IPS-20b (cell line): Measurements from ENCODE around the gene POMP.

Source experiments
- H3K27ac ChIP-seq: one replicate; pipeline ENCODE4 v1.5.1; 2013; ENCODE audit warnings: low read length
- H3K27me3 ChIP-seq: 2 replicates; pipeline ENCODE4 v1.6.1; 2013; ENCODE audit warnings: mild to moderate bottlenecking, low read length, inconsistent platforms; ENCODE audit not compliant: insufficient read depth
- H3K36me3 ChIP-seq: 2 replicates; pipeline ENCODE4 v1.6.1; 2013; ENCODE audit warnings: low read depth, mild to moderate bottlenecking, inconsistent platforms, low read length, moderate library complexity; ENCODE audit not compliant: insufficient read depth
- H3K4me1 ChIP-seq: 2 replicates; pipeline ENCODE4 v1.6.1; 2013; ENCODE audit warnings: mild to moderate bottlenecking, control low read depth, inconsistent platforms, low read length, moderate library complexity; ENCODE audit not compliant: insufficient read depth
- H3K4me3 ChIP-seq: 2 replicates; pipeline ENCODE4 v1.5.1; 2013; ENCODE audit warnings: mild to moderate bottlenecking, low read length, inconsistent platforms
- H3K9ac ChIP-seq: 2 replicates; pipeline ENCODE4 v1.6.1; 2013; ENCODE audit warnings: low read depth, mild to moderate bottlenecking, inconsistent platforms, low read length, moderate library complexity
- H3K9me3 ChIP-seq: 2 replicates; pipeline ENCODE4 v1.6.1; 2013; ENCODE audit warnings: mild to moderate bottlenecking, low read depth, low read length, inconsistent platforms; ENCODE audit not compliant: insufficient read depth

POMP gene

GRCh38 chr13:28641600-28641926 is 17.4 kb upstream of the POMP start:
- Histone ChIP-seq H3K9ac (no peak overlapping the region), H3K4me1 (peaks cover 8% of the 10 kb centered on the region; the same call in 1 of the 2 replicates), H3K36me3 (no peaks in the 10 kb centered on the region), H3K9me3 (no peaks in the 10 kb centered on the region), H3K4me3 (no peak overlapping the region), H3K27me3 (no peaks in the 10 kb centered on the region), H3K27ac (no peak overlapping the region)

GRCh38 chr13:28650284-28650683 is 8.6 kb upstream of the POMP start:
- no peaks in the 10 kb centered on the region for H3K36me3 ChIP-seq
- no peaks in the 10 kb centered on the region for H3K27me3 ChIP-seq
- no peaks in the 10 kb centered on the region for H3K4me1 ChIP-seq
- H3K9me3 ChIP-seq: no peaks in the 10 kb centered on the region
- H3K27ac ChIP-seq: no peak overlapping the region
- no peak overlapping the region for H3K9ac ChIP-seq
- H3K4me3 ChIP-seq: no peak overlapping the region

GRCh38 chr13:28651810-28652401 is 7.0 kb upstream of the POMP start:
- Histone ChIP-seq H3K36me3 (no peaks in the 10 kb centered on the region), H3K4me3 (no peak overlapping the region), H3K9ac (no peak overlapping the region), H3K4me1 (0 out of 2 replicates have a peak, but pooled peaks cover 3% of the 10 kb centered on the region), H3K9me3 (no peaks in the 10 kb centered on the region), H3K27me3 (no peaks in the 10 kb centered on the region), H3K27ac (no peak overlapping the region)

DNA sequence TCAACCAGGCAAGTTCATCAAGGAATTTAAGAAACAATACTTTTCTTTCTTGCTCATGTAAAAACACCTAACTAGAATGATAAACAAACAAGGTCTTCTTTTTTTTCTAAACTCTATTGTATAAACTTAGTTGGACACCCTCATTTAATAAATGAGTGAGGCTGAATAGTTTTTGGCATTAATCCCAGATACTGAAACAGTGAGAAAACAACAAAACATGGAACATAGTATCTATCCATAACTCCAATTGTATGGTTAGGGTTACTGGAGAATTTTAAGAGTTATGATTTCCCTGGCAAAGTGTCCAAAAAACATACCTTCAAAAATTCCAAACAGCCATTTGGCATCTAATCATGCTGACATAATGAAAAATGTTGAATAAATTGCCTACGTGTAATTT is 5.8 kb upstream of the POMP start:
- H3K9me3 ChIP-seq: no peaks in the 10 kb centered on the region
- H3K9ac ChIP-seq: no peak overlapping the region
- no peak overlapping the region for H3K4me3 ChIP-seq
- 0 out of 2 replicates have a peak, but pooled peaks cover 6% of the 10 kb centered on the region for H3K4me1 ChIP-seq
- H3K27ac ChIP-seq: no peak overlapping the region
- H3K36me3 ChIP-seq: no peaks in the 10 kb centered on the region
- H3K27me3 ChIP-seq: no peaks in the 10 kb centered on the region

DNA sequence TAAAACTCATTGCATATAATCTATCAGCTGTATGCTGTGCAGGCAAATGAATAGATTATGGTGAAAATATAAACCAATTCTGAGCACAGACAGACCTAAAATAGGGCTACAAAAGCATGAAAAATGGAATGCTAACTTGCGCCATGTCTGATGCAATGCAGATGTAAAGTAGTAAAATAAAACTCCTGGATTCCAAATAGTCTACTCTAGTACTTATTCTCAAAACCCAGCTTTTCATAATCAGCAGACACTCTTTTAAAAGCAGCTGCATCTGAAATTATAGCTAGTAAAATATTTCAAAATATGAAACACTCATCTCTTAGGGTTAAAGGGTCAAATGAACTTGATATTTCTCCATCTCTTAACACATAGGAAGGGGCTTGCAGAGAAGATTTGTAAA is 4.7 kb upstream of the POMP start:
- no peak overlapping the region for H3K27ac ChIP-seq
- H3K4me1 ChIP-seq: 0 out of 2 replicates have a peak, but pooled peaks cover 6% of the 10 kb centered on the region
- H3K27me3 ChIP-seq: no peaks in the 10 kb centered on the region
- no peak overlapping the region for H3K4me3 ChIP-seq
- H3K9me3 ChIP-seq: no peaks in the 10 kb centered on the region
- no peak overlapping the region for H3K9ac ChIP-seq
- no peaks in the 10 kb centered on the region for H3K36me3 ChIP-seq

GRCh38 chr13:28655561-28655960 is 3.4 kb upstream of the POMP start:
- no peaks in the 10 kb centered on the region for H3K27me3 ChIP-seq
- peaks cover 8% of the 10 kb centered on the region for H3K4me1 ChIP-seq
- 0 out of 2 replicates have a peak, but pooled peaks cover 3% of the 10 kb centered on the region for H3K36me3 ChIP-seq
- no peak overlapping the region for H3K27ac ChIP-seq
- H3K4me3 ChIP-seq: no peak overlapping the region
- H3K9me3 ChIP-seq: no peaks in the 10 kb centered on the region
- no peak overlapping the region for H3K9ac ChIP-seq

- H3K9ac ChIP-seq: peak overlapping the region; percentile 98
- peaks cover 23% of the 10 kb centered on the region for H3K36me3 ChIP-seq
- no peaks in the 10 kb centered on the region for H3K27me3 ChIP-seq
- no peak overlapping the region for H3K27ac ChIP-seq
- H3K4me3 ChIP-seq: peak overlapping the region; percentile 98
- H3K9me3 ChIP-seq: no peaks in the 10 kb centered on the region
- peaks cover 8% of the 10 kb centered on the region for H3K4me1 ChIP-seq
These were observed 969 bp upstream of the POMP start for GRCh38 chr13:28657784-28658538.

- Histone ChIP-seq H3K4me3 (peak overlapping the region; percentile 98), H3K36me3 (peaks cover 28% of the 10 kb centered on the region), H3K4me1 (peaks cover 8% of the 10 kb centered on the region), H3K9ac (peak overlapping the region; percentile 98), H3K9me3 (no peaks in the 10 kb centered on the region), H3K27me3 (no peaks in the 10 kb centered on the region), H3K27ac (peak overlapping the region; percentile 80)
These were observed 463 bp upstream of the POMP start for GRCh38 chr13:28658539-28658795.

DNA sequence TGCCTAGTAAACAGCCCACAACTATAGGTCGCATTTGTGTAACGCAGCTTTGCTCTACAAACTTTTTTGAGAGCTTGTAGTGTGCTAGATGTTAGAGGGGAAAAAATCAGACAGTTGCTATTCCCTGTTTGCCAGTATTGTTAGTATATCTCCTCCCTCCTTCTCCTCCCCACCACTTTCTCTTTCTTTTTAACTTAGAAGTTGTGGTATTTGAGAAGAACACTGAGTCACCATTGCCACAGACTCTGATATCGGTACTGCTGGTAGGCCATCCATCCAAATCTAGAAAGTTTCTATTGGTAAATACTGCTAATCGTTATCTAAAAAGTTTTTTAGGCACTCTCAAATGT is 666 bp downstream of the POMP start:
- Histone ChIP-seq H3K36me3 (peaks cover 39% of the 10 kb centered on the region), H3K9me3 (no peaks in the 10 kb centered on the region), H3K27me3 (no peaks in the 10 kb centered on the region), H3K27ac (no peak overlapping the region), H3K4me3 (peak overlapping the region; percentile 98), H3K4me1 (peaks cover 8% of the 10 kb centered on the region), H3K9ac (peak overlapping the region; percentile 98)

DNA sequence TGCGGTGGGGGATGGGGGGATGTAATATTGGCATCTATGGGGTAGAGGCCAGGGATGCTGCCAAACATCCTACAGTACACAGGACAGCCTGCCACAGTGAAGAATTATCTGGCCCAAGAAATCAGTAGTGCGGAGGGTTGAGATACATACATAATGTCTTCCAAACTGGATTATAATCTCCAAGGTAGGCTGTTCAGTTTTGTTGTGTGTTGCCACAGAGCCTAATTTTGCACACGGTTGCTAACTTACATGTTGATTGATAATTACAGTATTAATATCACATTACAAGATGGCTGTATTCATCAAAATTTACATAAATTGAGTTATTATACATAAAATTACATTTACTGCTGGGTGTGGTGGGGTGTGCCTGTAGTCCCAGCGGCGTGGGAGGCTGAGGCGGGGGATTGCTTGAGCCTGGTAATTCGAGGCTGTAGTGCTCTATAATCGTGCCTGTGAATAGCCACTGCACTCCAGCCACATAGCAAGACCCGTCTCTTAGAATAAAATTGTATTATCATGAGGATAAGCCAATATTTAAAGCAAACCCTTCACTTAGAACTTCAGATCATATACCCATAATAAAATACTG is 8.1 kb downstream of the POMP start:
- Histone ChIP-seq H3K4me1 (no peaks in the 10 kb centered on the region), H3K36me3 (peaks cover 100% of the 10 kb centered on the region), H3K9ac (no peak overlapping the region), H3K27ac (no peak overlapping the region), H3K9me3 (no peaks in the 10 kb centered on the region), H3K27me3 (no peaks in the 10 kb centered on the region), H3K4me3 (no peak overlapping the region)

GRCh38 chr13:28671126-28671792 is 12.3 kb downstream of the POMP start:
- Histone ChIP-seq H3K27me3 (no peaks in the 10 kb centered on the region), H3K9me3 (no peaks in the 10 kb centered on the region), H3K4me3 (no peak overlapping the region), H3K27ac (no peak overlapping the region), H3K9ac (no peak overlapping the region), H3K36me3 (peaks cover 99% of the 10 kb centered on the region), H3K4me1 (no peaks in the 10 kb centered on the region)

DNA sequence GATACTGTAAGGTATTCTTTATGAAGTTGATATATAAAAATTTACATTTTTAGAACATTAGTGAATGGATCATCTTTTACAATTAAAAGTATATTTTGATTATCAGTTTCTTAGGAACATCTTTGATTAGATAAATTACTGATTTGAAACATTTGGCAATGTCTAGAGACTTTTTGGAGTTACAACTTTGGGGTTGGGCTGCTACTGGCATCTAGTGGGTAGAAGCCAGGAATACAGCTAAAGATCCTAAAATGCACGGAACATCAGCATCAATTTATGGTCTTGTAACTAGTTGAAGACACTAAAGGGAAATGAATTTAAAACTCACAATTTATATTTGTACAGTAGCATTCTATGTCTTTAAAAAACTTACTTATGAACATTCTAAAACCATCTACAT is 19.9 kb downstream of the POMP start:
- no peak overlapping the region for H3K9ac ChIP-seq
- no peak overlapping the region for H3K27ac ChIP-seq
- H3K4me3 ChIP-seq: no peak overlapping the region
- H3K27me3 ChIP-seq: no peaks in the 10 kb centered on the region
- H3K9me3 ChIP-seq: no peaks in the 10 kb centered on the region
- H3K4me1 ChIP-seq: no peaks in the 10 kb centered on the region
- H3K36me3 ChIP-seq: peaks cover 57% of the 10 kb centered on the region
